T-helper 17 cell (primary cell): ENCODE measurements around the gene SSBP3. TPM values are rescaled to one million over a fixed set of nuclear protein-coding genes. Genes with fewer than 3 reads are reported as not detected.

Experiments
- ATAC-seq: fragments of 150-1000 bp; cut with Tn5 transposase; 2 replicates; pipeline ENCODE4 v1.10.0; 2021; ENCODE audit warnings: mild to moderate bottlenecking, moderate library complexity
- DNase-seq, 3 donors: peaks; one replicate each; pipeline versions ENCODE4 v3.0.0 to v3.0.0-alpha.2; 2020 to 2021
- H3K9me3 ChIP-seq: one replicate; pipeline ENCODE4 v1.7.0; 2013; ENCODE audit warnings: low read length, mild to moderate bottlenecking; ENCODE audit not compliant: control insufficient read depth, poor library complexity, severe bottlenecking
- H3K27ac Mint-ChIP-seq: one replicate; pipeline ENCODE4 v1.8.0; 2022; ENCODE audit warnings: mild to moderate bottlenecking, moderate library complexity, mixed read lengths
- H3K27me3 Mint-ChIP-seq: one replicate; pipeline ENCODE4 v1.8.0; 2022; ENCODE audit warnings: mixed read lengths
- H3K36me3 Mint-ChIP-seq: one replicate; pipeline ENCODE4 v1.8.0; 2022; ENCODE audit warnings: low read depth, mixed read lengths
- H3K4me1 Mint-ChIP-seq: one replicate; pipeline ENCODE4 v1.8.0; 2022; ENCODE audit warnings: mild to moderate bottlenecking, mixed read lengths
- H3K4me3 Mint-ChIP-seq: one replicate; pipeline ENCODE4 v1.8.0; 2022; ENCODE audit warnings: mild to moderate bottlenecking, moderate library complexity, mixed read lengths
- total RNA-seq, 4 donors: library from RNA in 2 of 4; stranded (reverse) in 2 of 4; gene quantifications; one replicate each; pipeline ENCODE4 v1.2.3 and lab custom pipeline; 2022 to 2026

SSBP3 gene
- total RNA-seq, 2 donors from 2014 or later, result 64.9 to 67.4 TPM

DNA sequence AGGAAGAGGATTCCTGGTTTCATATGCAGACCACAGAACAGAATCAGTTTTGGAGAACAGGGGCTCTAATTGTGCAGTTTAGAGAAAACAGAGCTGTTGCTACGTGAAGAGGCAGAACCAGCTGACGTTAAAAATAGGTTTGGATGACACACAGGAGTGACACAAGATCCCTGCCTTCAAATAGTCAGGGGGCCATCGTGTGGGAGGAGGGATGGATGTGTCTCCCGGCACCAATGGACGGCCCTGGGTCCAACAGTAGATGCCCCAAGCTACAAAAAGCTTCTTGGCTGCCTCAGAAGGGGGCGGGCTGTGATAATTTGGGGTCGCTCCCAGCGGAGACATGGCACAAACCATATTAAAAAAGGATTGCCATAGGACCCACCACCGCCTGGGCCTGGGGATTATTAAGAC lies 118.4 kb downstream of the SSBP3 start:
- H3K4me3 Mint-ChIP-seq, result no peak overlapping the region
- H3K27ac Mint-ChIP-seq, result peak overlapping the region; percentile 81
- no peaks in the 10 kb centered on the region for H3K27me3 Mint-ChIP-seq
- ATAC-seq (no peak), DNase-seq (no peak)
- no peaks in the 10 kb centered on the region for H3K9me3 ChIP-seq
- no peaks in the 10 kb centered on the region for H3K36me3 Mint-ChIP-seq
- peaks cover 55% of the 10 kb centered on the region for H3K4me1 Mint-ChIP-seq

DNA sequence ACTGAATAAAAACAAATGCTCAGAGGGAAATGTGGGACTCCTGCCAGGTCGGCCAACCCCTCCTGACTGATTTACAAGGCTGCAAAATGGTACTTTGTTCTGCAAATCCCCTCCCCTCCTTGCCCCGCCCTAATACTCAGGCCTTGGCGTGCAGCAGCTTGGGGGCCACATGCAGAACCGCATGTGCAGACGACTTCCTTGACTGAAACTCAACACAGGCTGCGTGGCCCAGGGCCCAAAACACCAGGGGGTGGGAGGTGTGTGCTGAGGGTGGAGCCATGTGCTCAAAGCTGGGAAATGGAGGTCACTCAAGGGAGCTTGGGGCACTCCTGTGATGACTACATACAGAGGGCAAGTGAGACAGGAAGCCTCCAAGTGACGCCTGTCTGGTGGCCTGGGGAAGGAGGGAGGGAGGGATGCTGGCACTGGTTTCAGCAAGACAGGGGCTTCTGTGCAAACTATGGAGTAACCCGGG lies 119.0 kb downstream of the SSBP3 start:
- peak overlapping the region; percentile 81 for H3K27ac Mint-ChIP-seq
- H3K4me1 Mint-ChIP-seq, result peaks cover 51% of the 10 kb centered on the region
- no peaks in the 10 kb centered on the region for H3K27me3 Mint-ChIP-seq

DNA sequence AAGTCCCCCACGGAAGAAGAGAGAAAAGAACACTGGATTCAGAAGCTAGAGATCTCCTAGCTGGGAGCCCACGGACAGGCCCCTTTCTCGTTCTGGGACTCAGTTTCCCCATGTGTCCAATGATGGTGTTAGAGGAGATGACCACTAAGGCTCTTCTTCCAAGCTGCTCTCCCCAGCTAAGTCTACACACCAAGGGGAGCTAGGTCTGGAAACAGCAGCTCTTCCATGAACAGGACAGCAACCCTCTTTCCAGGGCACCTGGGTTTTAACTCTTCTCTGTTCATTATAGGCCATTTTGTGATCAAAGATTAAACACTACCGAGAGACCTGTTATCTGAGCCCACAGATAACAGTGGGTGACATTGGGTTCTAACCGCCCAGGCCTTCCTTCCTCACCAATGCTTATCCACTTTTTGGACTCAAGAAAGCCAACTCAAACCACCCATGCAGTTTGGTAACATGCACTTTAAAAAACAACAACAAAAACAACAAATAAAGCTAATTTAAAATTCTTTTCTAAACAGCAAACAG lies 120.3 kb downstream of the SSBP3 start:
- ATAC-seq (no peak), DNase-seq (no peak)
- Mint-ChIP-seq H3K4me3 (peak overlapping the region; percentile 56), H3K36me3 (no peaks in the 10 kb centered on the region), H3K27me3 (no peaks in the 10 kb centered on the region), H3K27ac (peak overlapping the region; percentile 81), H3K4me1 (peaks cover 51% of the 10 kb centered on the region)
- H3K9me3 ChIP-seq, result no peaks in the 10 kb centered on the region

More for the DNA sequence above, 119.0 kb downstream of the SSBP3 start:
- ATAC-seq, result peak; percentile 80
- Mint-ChIP-seq H3K4me3 (peak overlapping the region; percentile 71), H3K36me3 (no peaks in the 10 kb centered on the region)
- H3K9me3 ChIP-seq, result no peaks in the 10 kb centered on the region
- DNase-seq, result peak in 1 of 3 donors; percentile 16

DNA sequence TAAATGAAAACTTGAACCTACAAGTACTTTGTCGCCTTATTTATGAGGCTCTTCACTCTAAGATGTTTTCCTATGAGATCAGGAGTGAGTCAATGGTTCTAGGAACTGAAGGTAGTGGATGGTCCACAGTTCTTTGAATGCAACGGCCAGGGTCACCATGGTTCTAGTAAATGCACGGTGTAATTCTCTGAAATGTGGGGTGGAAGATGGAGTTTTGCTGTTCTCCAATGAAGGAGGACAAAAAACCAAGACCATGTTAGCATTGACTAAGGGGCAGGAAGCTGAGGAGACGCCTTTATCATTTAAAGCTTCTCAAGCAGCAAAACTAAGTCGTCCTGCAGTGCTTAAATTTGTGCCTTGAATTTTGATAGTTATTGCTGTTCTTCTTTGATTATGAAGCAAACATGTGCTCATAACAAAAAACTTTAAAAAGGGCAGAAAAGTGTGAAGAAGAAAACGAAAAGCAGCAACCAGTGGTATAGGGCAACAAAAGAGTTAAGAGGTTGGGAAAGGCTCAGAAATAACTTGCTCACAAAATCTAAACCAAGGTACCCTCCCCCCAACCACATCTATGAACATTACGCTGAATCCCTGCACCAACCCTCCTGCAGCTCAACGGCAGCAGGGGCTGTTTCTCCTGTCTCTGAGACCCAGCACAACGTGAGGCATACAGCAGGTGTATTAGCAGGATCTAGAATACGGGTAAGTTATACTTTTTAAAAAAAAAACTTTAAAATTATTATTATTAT lies 121.2 kb downstream of the SSBP3 start:
- DNase-seq, result no peak
- Mint-ChIP-seq H3K4me3 (peak overlapping the region; percentile 25), H3K4me1 (peaks cover 48% of the 10 kb centered on the region), H3K36me3 (peaks cover 2% of the 10 kb centered on the region), H3K27ac (peak overlapping the region; percentile 81), H3K27me3 (no peaks in the 10 kb centered on the region)
- no peaks in the 10 kb centered on the region for H3K9me3 ChIP-seq
- peak; percentile 46 for ATAC-seq

DNA sequence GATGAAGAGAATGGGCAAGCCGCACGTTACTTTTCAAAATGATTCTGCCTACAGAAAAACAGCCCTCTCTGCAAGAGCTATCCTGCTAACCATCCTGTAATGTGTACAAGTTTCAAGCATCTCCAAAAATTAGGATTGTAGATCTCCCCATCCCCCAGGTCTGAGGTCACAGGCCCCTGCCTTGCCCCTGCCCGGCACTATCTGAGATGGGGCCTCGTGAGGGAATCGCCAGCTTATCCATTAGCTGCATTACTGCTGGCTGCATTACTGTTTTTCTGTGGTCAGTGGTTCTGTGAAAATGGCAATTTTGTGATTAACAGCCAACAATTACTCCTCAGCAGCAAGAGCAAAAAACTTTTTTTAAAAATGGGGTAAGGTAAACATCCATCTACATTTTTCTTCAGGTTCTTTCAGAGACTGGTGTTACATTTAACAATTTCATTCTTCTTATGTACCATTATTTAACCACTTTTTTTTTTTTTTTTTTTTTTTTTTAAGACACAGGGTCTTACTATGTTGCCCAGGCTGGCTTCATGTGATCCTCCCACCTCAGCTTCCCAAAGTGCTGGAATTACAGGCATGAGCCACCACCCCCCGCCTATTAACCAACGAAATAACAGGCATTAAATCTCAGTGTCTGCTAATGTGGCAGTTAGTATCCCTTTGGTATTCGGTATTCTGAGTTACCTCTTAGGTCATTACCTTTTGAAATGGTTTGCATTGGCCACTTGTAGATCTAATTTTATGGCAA lies 122.4 kb downstream of the SSBP3 start:
- ATAC-seq, result no peak
- no peaks in the 10 kb centered on the region for H3K9me3 ChIP-seq
- no peaks in the 10 kb centered on the region for H3K27me3 Mint-ChIP-seq
- H3K36me3 Mint-ChIP-seq, result peaks cover 4% of the 10 kb centered on the region
- H3K4me3 Mint-ChIP-seq, result no peak overlapping the region
- H3K27ac Mint-ChIP-seq, result no peak overlapping the region
- H3K4me1 Mint-ChIP-seq, result peaks cover 40% of the 10 kb centered on the region
- DNase-seq, result no peak

DNA sequence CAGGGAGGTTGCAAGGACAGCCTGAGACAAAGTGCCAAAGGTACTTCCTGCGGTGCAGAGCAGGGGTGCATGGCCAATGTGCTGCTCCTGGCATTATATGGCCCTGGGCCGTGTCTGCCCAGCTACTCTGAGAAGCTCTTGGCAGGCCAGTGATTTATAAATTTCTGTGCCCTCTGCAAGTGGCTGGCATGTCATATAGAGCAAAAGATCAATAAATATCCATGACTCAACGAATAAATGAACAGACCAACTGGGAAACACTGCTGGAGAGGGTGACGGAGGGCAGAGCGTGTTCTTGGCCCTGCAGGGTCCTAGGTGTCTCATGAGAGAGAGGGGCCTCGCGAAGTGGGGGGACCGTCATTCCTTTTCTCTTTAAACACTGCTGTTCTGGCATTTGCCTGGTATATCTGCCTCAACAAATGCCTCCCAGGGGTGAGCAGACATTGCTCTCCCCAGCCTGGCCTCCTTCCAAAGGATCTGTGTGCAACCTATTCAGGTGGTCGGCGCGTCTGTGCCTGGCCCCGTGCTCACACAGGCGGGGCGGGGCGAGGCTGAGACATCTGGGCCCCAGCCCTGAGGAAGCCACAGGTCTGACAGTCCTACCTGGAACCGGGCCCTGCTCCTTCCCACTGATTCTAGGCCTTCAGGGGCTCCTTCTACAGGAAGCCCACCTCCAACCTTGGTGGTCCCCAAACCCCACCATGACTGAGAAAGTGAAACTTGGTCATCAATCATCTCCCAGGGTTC lies 123.9 kb downstream of the SSBP3 start:
- Mint-ChIP-seq H3K36me3 (peaks cover 4% of the 10 kb centered on the region), H3K4me3 (no peak overlapping the region), H3K27ac (peak overlapping the region; percentile 77), H3K27me3 (no peaks in the 10 kb centered on the region), H3K4me1 (peaks cover 34% of the 10 kb centered on the region)
- ATAC-seq (no peak), DNase-seq (no peak)
- H3K9me3 ChIP-seq, result no peaks in the 10 kb centered on the region

DNA sequence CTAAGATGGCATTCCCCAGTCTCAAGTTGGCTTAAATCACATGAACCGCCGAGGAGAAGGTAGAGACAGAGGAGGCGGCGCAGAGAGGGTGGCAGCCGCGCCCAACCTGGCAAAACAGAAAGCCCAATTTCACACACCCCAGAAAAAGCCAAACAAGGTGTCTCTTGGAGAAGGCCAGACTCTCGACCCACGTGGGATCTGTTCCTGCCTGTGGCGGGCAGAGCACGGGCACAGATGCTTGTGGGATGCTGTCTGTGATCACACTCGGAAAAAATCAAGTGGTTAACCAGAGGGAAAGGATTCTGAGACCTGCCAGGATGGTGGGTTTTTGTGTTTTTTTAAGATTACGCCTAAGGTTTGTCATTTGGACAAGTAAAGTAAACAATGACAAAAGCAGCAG lies 125.5 kb downstream of the SSBP3 start:
- no peak for DNase-seq
- no peak for ATAC-seq
- H3K4me1 Mint-ChIP-seq, result peaks cover 24% of the 10 kb centered on the region
- no peak overlapping the region for H3K4me3 Mint-ChIP-seq
- H3K27me3 Mint-ChIP-seq, result no peaks in the 10 kb centered on the region
- peaks cover 4% of the 10 kb centered on the region for H3K36me3 Mint-ChIP-seq
- peak overlapping the region; percentile 60 for H3K27ac Mint-ChIP-seq
- no peaks in the 10 kb centered on the region for H3K9me3 ChIP-seq

DNA sequence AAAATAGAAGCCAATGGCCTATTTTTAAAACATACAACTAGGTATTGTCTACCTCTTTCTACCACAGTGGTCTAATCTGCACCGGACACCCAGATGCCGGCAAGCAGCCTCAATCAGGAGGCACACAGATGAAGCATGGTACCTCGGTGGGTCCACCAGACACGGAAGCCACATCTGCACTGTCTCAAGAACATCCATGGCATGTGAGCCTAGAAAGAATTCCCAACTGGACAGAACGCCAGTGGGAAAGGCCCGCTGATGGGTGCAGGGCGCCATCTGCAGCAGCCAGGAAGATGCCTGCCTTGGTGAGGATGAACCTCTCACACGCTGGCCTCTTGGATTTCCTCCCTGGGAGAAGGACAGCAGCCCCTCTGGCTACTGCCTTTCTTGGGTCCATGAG lies 126.7 kb downstream of the SSBP3 start:
- ATAC-seq (no peak), DNase-seq (no peak)
- no peak overlapping the region for H3K27ac Mint-ChIP-seq
- H3K4me3 Mint-ChIP-seq, result no peak overlapping the region
- no peaks in the 10 kb centered on the region for H3K27me3 Mint-ChIP-seq
- peaks cover 4% of the 10 kb centered on the region for H3K36me3 Mint-ChIP-seq
- peaks cover 23% of the 10 kb centered on the region for H3K4me1 Mint-ChIP-seq
- no peaks in the 10 kb centered on the region for H3K9me3 ChIP-seq

DNA sequence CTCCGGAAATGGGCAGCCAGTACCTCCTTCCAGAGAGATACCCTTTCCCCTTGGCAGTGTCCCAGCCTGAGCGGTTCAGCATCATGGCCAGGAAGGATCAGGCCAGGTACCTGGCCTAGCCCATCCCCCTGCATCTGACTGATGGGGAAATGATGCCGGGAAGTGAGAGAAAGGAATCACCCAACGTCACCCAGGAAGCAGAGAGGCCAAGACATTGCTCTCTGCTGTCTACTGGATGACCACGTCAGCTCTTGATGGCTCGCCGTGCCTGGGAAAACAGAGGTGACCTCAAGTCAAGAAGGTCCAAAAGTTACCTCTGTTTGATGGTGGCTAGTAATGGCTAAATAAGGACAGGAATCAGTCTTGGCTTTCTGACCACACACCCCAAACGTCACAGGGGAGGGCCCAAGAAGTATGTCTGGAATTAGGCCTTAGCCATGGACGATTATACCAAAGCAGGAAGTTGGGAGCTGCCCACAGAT lies 127.2 kb downstream of the SSBP3 start:
- no peaks in the 10 kb centered on the region for H3K27me3 Mint-ChIP-seq
- peaks cover 4% of the 10 kb centered on the region for H3K36me3 Mint-ChIP-seq
- peak overlapping the region; percentile 24 for H3K27ac Mint-ChIP-seq
- ATAC-seq (no peak), DNase-seq (no peak)
- H3K9me3 ChIP-seq, result no peaks in the 10 kb centered on the region
- no peak overlapping the region for H3K4me3 Mint-ChIP-seq
- H3K4me1 Mint-ChIP-seq, result peaks cover 23% of the 10 kb centered on the region

DNA sequence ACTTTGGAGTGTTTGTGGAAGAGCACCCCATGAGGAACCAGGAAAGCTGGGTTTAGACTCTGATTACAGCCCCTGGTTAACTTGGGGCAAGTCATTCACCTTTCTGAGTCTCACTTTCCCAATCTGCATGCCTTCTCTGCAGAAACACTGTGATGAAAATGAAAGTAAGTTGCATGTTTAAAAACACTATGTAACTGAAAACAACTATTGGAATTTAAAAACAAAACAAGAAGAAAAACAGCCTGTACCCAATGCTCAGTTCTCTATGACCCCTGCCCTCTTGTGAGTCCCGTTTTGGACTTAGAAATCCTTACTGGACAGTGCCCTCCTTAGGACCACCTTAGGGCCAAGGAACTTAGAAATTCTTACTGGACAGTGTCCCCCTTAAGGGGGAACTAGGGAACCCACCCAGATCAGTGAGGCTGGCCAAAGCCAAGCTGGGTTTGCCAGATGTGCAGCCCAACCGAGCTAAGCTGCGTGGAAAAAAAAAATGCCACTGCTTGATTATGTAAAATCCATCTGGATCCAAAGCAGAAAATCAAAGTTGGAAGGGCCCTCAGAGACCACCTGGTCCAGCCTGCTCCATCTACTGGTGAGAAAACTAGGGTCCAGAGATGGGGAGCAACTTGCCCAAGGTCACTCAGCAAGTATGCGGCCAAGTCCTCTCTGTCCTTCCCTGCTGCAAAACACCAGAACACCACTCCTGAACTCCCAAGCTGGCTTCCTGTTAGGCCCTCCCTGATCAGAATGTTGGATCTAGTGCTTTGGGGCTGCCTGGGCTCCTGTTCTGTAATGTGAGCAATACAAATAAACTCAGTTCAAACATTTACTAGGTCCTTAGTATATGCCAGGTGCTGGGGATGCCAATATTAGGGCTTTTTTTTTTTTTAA lies 128.5 kb downstream of the SSBP3 start:
- Mint-ChIP-seq H3K36me3 (peaks cover 4% of the 10 kb centered on the region), H3K4me1 (peaks cover 22% of the 10 kb centered on the region), H3K27ac (peak overlapping the region; percentile 29), H3K4me3 (no peak overlapping the region), H3K27me3 (no peaks in the 10 kb centered on the region)
- DNase-seq (no peak), ATAC-seq (no peak)
- no peaks in the 10 kb centered on the region for H3K9me3 ChIP-seq

DNA sequence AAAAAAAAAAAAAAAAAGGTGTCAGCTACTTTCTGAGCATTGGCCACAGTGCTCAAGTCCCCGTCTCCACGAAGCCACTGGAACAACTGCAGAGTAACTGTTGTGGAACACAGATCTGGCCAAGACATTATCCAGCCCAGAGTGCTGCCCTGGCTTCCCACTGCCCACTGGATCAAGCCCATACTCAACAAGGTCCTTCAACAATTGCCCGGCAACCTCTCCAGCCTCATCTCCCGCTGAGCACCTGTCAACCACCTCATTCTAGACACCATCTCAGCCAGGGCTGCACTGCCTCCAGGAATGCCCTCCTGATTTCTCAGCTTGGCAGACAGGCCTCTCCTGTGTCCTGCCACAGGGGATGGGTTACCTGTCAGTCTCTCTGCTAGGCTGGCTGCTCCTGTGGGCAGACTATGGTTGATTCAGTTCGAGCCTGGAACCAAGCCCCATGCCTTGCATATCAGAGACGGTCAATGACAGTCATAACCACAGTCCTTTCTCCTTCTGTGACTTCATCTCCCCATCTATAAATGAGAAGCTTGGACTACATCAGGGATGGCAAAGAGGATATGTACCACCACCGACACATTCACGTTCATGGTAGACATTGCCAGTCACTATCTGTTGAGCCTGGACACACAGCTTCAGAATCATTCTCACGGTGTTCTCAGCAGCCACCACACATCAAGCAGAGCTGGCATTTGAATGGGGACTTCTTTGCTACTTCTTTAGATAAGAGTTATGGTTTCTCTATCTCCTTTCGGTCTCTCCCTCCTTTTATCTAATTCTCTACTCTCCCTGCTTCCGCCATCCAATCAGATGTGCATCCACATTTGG lies 129.4 kb downstream of the SSBP3 start:
- no peaks in the 10 kb centered on the region for H3K9me3 ChIP-seq
- H3K4me1 Mint-ChIP-seq, result peaks cover 25% of the 10 kb centered on the region
- DNase-seq (no peak), ATAC-seq (no peak)
- H3K4me3 Mint-ChIP-seq, result no peak overlapping the region
- H3K27ac Mint-ChIP-seq, result peak overlapping the region; percentile 29
- no peaks in the 10 kb centered on the region for H3K27me3 Mint-ChIP-seq
- H3K36me3 Mint-ChIP-seq, result peaks cover 4% of the 10 kb centered on the region
